Measurements from ENCODE around the gene KNDC1.

KNDC1 gene

GRCh38 chr10:133200621-133201031, 40.6 kb downstream of the KNDC1 start:
- Histone ChIP-seq H3K9me3 (ENCODE audit: control insufficient read depth in 1 of 2, low read length in 2 of 2) (no peaks in the 10 kb centered on the region), H3K27me3 (ENCODE audit: control insufficient read depth in 1 of 2, insufficient read depth in 2 of 2, low read length in 2 of 2) (no peaks in the 10 kb centered on the region), H3K4me1 (ENCODE audit: control insufficient read depth in 1 of 2, insufficient read depth in 2 of 2, low read length in 2 of 2) (no peaks in the 10 kb centered on the region), H3K4me3 (ENCODE audit: low read depth in 1 of 2, low read length in 2 of 2) (no peak overlapping the region), H3K27ac (ENCODE audit: low read depth, low read length) (no peak overlapping the region), H3K36me3 (ENCODE audit: control insufficient read depth in 1 of 2, insufficient read depth in 2 of 2, low read length in 2 of 2) (no peaks in the 10 kb centered on the region), H3K9ac (ENCODE audit: low read depth in 1 of 2, low read length in 2 of 2) (no peak overlapping the region)

DNA sequence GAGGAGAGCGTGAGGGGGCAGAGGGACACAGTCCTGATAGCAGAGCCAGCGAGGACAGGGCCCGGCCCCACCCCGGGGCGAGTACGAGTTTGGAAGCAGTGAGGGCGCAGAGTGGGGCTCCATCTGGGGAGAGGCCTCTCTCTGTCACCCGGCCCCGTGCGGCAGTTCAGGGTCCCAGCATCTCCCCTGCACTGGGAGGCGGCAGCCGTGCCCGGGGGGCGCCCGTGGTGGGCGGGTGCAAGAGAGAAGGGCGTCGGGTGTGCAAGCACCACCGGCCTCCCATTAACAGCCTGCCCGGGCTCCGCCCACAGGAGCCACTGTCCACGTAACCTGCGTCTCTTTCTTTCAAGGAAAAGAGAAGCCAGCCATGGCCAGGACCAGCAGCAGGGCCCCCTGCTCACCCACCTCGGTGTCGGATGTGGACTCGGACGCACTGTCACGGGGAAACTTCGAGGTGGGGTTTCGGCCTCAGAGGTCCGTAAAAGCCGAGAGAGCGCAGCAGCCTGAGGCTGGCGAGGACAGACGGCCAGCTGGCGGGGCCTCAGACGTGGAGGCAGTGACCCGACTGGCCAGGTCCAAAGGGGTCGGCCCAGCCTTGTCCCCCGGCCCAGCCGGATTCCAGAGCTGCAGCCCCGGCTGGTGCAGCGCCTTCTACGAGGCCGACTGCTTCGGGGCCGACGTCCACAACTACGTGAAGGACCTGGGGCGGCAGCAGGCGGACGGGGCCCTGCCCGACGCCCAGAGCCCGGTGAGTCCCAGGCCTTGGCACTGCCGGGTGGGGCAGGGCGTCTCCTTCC, 41.3 kb downstream of the KNDC1 start:
- no peaks in the 10 kb centered on the region for H3K36me3 ChIP-seq (ENCODE audit: control insufficient read depth in 1 of 2, insufficient read depth in 2 of 2, low read length in 2 of 2)
- H3K27me3 ChIP-seq (ENCODE audit: control insufficient read depth in 1 of 2, insufficient read depth in 2 of 2, low read length in 2 of 2): no peaks in the 10 kb centered on the region
- H3K9ac ChIP-seq (ENCODE audit: low read depth in 1 of 2, low read length in 2 of 2): no peak overlapping the region
- H3K9me3 ChIP-seq (ENCODE audit: control insufficient read depth in 1 of 2, low read length in 2 of 2): no peaks in the 10 kb centered on the region
- no peak overlapping the region for H3K27ac ChIP-seq (ENCODE audit: low read depth, low read length)
- no peak overlapping the region for H3K4me3 ChIP-seq (ENCODE audit: low read depth in 1 of 2, low read length in 2 of 2)
- H3K4me1 ChIP-seq (ENCODE audit: control insufficient read depth in 1 of 2, insufficient read depth in 2 of 2, low read length in 2 of 2): no peaks in the 10 kb centered on the region

DNA sequence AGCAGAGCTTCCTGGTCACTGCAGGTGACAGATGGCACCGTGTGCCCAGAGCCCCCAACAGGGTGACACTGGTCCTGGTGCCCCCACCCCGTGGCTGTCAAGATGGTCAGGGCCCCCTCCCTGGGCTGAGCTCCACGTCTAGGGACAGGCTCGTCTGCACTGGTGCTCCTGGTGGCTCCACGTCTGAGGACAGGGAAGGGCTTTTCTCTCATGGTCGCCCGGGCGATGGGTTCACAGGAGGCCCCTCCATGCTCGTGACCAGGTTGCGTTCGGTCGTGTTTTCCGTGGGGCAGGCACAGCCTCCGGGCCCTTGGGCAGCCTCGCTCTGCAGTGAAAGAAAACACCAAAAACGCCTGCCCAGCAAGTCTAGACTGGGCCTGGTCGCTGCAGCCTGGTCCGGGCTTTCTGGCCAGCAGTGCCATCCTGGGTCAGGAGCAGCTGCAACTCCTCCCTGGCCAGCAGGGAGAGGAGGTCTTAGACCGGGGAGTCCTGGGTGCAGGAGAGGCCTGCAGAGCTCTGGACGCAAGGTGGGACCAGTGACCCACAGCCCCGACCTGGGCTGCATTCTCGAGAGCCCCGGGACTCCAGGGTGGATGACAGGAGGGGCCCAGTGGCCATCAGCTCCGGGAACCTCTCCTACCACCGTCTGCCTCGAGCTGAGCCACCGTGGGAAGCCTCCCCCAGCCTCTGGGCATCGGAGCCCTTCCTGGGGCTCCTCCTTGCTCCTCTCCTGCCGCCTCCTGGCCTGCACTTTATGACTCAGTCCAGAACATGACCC, 42.1 kb downstream of the KNDC1 start:
- H3K27ac ChIP-seq (ENCODE audit: low read depth, low read length): no peak overlapping the region
- H3K4me1 ChIP-seq (ENCODE audit: control insufficient read depth in 1 of 2, insufficient read depth in 2 of 2, low read length in 2 of 2): no peaks in the 10 kb centered on the region
- H3K27me3 ChIP-seq (ENCODE audit: control insufficient read depth in 1 of 2, insufficient read depth in 2 of 2, low read length in 2 of 2): no peaks in the 10 kb centered on the region
- H3K9ac ChIP-seq (ENCODE audit: low read depth in 1 of 2, low read length in 2 of 2): no peak overlapping the region
- no peaks in the 10 kb centered on the region for H3K9me3 ChIP-seq (ENCODE audit: control insufficient read depth in 1 of 2, low read length in 2 of 2)
- H3K4me3 ChIP-seq (ENCODE audit: low read depth in 1 of 2, low read length in 2 of 2): no peak overlapping the region
- no peaks in the 10 kb centered on the region for H3K36me3 ChIP-seq (ENCODE audit: control insufficient read depth in 1 of 2, insufficient read depth in 2 of 2, low read length in 2 of 2)

DNA sequence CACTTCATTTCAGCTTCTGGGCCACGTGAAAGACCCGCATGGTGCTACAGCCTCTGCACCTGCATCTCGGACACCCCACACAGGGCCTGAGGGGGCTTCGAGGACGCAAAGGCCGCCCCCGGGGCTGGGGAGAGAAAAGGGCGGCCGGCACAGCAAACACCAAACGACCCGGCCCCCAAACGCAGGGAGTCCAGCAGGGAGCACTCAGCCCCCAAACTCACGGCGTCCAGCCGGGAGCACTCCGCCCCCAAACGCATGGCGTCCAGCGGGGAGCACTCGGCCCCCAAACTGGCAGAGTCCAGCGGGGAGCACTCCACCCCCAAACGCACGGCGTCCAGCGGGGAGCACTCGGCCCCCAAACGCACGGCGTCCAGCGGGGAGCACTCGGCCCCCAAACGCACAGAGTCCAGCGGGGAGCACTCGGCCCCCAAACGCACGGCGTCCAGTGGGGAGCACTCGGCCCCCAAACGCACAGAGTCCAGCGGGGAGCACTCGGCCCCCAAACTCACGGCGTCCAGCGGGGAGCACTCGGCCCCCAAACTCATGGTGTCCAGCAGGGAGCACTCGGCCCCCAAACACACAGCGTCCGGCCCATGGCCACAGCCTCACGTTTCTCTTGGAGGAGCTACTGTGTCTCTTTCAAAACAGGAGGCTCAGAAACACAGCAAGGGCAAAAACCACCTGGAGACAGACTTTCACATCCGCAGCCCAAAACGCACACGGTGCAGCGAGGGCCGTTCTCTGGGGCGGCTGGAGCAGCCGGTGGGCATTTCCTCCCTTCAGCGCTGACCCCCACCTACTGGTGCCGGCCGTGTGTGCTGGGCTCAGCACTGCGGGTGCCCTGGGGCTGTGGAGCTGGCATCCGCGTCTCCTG, 43.0 kb downstream of the KNDC1 start:
- Histone ChIP-seq H3K9me3 (ENCODE audit: control insufficient read depth in 1 of 2, low read length in 2 of 2) (no peaks in the 10 kb centered on the region), H3K36me3 (ENCODE audit: control insufficient read depth in 1 of 2, insufficient read depth in 2 of 2, low read length in 2 of 2) (no peaks in the 10 kb centered on the region), H3K4me1 (ENCODE audit: control insufficient read depth in 1 of 2, insufficient read depth in 2 of 2, low read length in 2 of 2) (no peaks in the 10 kb centered on the region), H3K4me3 (ENCODE audit: low read depth in 1 of 2, low read length in 2 of 2) (no peak overlapping the region), H3K27ac (ENCODE audit: low read depth, low read length) (no peak overlapping the region), H3K9ac (ENCODE audit: low read depth in 1 of 2, low read length in 2 of 2) (no peak overlapping the region), H3K27me3 (ENCODE audit: control insufficient read depth in 1 of 2, insufficient read depth in 2 of 2, low read length in 2 of 2) (no peaks in the 10 kb centered on the region)

GRCh38 chr10:133203652-133204195, 43.7 kb downstream of the KNDC1 start:
- H3K27me3 ChIP-seq (ENCODE audit: control insufficient read depth in 1 of 2, insufficient read depth in 2 of 2, low read length in 2 of 2): no peaks in the 10 kb centered on the region
- H3K4me3 ChIP-seq (ENCODE audit: low read depth in 1 of 2, low read length in 2 of 2): no peak overlapping the region
- H3K27ac ChIP-seq (ENCODE audit: low read depth, low read length): no peak overlapping the region
- H3K9ac ChIP-seq (ENCODE audit: low read depth in 1 of 2, low read length in 2 of 2): no peak overlapping the region
- H3K36me3 ChIP-seq (ENCODE audit: control insufficient read depth in 1 of 2, insufficient read depth in 2 of 2, low read length in 2 of 2): no peaks in the 10 kb centered on the region
- no peaks in the 10 kb centered on the region for H3K9me3 ChIP-seq (ENCODE audit: control insufficient read depth in 1 of 2, low read length in 2 of 2)
- no peaks in the 10 kb centered on the region for H3K4me1 ChIP-seq (ENCODE audit: control insufficient read depth in 1 of 2, insufficient read depth in 2 of 2, low read length in 2 of 2)

DNA sequence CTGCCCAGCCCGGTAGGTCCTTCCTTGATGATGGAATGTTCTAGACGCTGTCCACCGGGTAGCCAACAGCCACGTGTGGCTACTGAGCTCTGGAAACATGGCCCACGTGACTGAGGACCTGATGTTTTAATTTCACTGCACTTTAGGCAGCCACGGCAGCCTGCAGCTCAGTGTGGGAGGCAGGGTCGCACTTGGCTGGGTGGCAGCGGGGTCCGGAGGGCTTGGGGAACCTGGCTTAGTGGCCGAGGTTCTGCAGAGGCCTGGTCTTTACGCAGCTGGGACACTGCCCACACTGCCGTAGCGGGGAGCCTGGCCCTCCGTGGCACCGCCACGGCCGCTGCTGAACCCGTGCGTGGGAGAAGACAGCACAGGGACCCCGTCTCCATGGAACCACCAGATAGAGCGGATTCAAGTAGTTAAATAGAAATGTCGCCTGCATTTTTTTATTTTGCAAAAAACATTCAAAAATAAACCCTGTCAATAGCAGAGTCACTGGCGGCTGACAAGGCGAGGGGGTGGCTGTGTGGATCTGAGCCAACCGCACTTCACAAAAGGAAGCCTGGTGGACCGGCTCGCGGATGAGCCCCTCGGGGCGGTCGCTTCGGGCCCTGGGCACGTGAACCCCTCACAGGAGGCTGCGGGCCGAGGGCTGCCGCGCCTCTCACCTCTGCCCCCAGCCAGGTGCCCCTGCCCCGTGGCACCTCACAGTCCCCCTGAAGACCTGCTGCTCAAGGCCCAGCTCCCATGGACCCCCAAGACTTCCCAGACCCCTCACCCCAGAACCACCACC, 44.4 kb downstream of the KNDC1 start:
- H3K9ac ChIP-seq (ENCODE audit: low read depth in 1 of 2, low read length in 2 of 2): no peak overlapping the region
- H3K9me3 ChIP-seq (ENCODE audit: control insufficient read depth in 1 of 2, low read length in 2 of 2): no peaks in the 10 kb centered on the region
- H3K36me3 ChIP-seq (ENCODE audit: control insufficient read depth in 1 of 2, insufficient read depth in 2 of 2, low read length in 2 of 2): no peaks in the 10 kb centered on the region
- H3K27me3 ChIP-seq (ENCODE audit: control insufficient read depth in 1 of 2, insufficient read depth in 2 of 2, low read length in 2 of 2): no peaks in the 10 kb centered on the region
- no peaks in the 10 kb centered on the region for H3K4me1 ChIP-seq (ENCODE audit: control insufficient read depth in 1 of 2, insufficient read depth in 2 of 2, low read length in 2 of 2)
- H3K4me3 ChIP-seq (ENCODE audit: low read depth in 1 of 2, low read length in 2 of 2): no peak overlapping the region
- no peak overlapping the region for H3K27ac ChIP-seq (ENCODE audit: low read depth, low read length)

DNA sequence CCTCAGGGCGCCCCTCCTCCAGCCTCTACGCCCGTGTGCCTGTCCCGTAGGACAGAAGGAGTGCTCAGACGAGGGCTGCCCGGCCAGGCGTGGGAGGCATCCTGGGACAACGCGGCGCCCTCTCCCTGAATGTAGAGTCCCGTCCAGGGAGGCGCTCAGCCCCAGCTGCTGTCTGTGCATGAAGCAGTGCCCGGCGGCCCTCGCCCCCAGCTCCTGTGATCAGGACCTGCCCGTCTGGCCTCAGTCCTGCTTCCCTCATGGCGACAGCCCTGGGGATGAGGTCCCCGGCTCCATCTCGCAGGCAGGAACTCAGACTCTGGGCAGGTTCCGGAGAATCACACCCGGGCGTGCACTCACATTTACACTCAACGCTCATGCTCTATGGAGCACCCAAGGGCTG, 45.1 kb downstream of the KNDC1 start:
- H3K9me3 ChIP-seq (ENCODE audit: control insufficient read depth in 1 of 2, low read length in 2 of 2): no peaks in the 10 kb centered on the region
- H3K4me1 ChIP-seq (ENCODE audit: control insufficient read depth in 1 of 2, insufficient read depth in 2 of 2, low read length in 2 of 2): no peaks in the 10 kb centered on the region
- H3K27me3 ChIP-seq (ENCODE audit: control insufficient read depth in 1 of 2, insufficient read depth in 2 of 2, low read length in 2 of 2): no peaks in the 10 kb centered on the region
- no peak overlapping the region for H3K9ac ChIP-seq (ENCODE audit: low read depth in 1 of 2, low read length in 2 of 2)
- H3K4me3 ChIP-seq (ENCODE audit: low read depth in 1 of 2, low read length in 2 of 2): no peak overlapping the region
- H3K36me3 ChIP-seq (ENCODE audit: control insufficient read depth in 1 of 2, insufficient read depth in 2 of 2, low read length in 2 of 2): no peaks in the 10 kb centered on the region
- no peak overlapping the region for H3K27ac ChIP-seq (ENCODE audit: low read depth, low read length)

GRCh38 chr10:133206356-133207040, 46.5 kb downstream of the KNDC1 start:
- Histone ChIP-seq H3K4me1 (ENCODE audit: control insufficient read depth in 1 of 2, insufficient read depth in 2 of 2, low read length in 2 of 2) (no peaks in the 10 kb centered on the region), H3K27me3 (ENCODE audit: control insufficient read depth in 1 of 2, insufficient read depth in 2 of 2, low read length in 2 of 2) (no peaks in the 10 kb centered on the region), H3K36me3 (ENCODE audit: control insufficient read depth in 1 of 2, insufficient read depth in 2 of 2, low read length in 2 of 2) (no peaks in the 10 kb centered on the region), H3K9me3 (ENCODE audit: control insufficient read depth in 1 of 2, low read length in 2 of 2) (no peaks in the 10 kb centered on the region), H3K27ac (ENCODE audit: low read depth, low read length) (no peak overlapping the region), H3K9ac (ENCODE audit: low read depth in 1 of 2, low read length in 2 of 2) (no peak overlapping the region), H3K4me3 (ENCODE audit: low read depth in 1 of 2, low read length in 2 of 2) (no peak overlapping the region)

GRCh38 chr10:133207041-133207600, 47.1 kb downstream of the KNDC1 start:
- Histone ChIP-seq H3K9me3 (ENCODE audit: control insufficient read depth in 1 of 2, low read length in 2 of 2) (no peaks in the 10 kb centered on the region), H3K36me3 (ENCODE audit: control insufficient read depth in 1 of 2, insufficient read depth in 2 of 2, low read length in 2 of 2) (no peaks in the 10 kb centered on the region), H3K27me3 (ENCODE audit: control insufficient read depth in 1 of 2, insufficient read depth in 2 of 2, low read length in 2 of 2) (no peaks in the 10 kb centered on the region), H3K4me3 (ENCODE audit: low read depth in 1 of 2, low read length in 2 of 2) (no peak overlapping the region), H3K4me1 (ENCODE audit: control insufficient read depth in 1 of 2, insufficient read depth in 2 of 2, low read length in 2 of 2) (no peaks in the 10 kb centered on the region), H3K9ac (ENCODE audit: low read depth in 1 of 2, low read length in 2 of 2) (no peak overlapping the region), H3K27ac (ENCODE audit: low read depth, low read length) (no peak overlapping the region)
